ENCODE measurements around the gene GAPVD1.
A peak's percentile ranks its signal among the peaks of the same experiment; 100 is the strongest.
"Not testable (repeated sequence)": the region's sequence is repeated elsewhere in the genome, so short reads cannot be mapped to it uniquely, and the experiment has no call there.

Gene GAPVD1

GRCh38 chr9:125261501-125262293, at the start of gene GAPVD1:
TSS of gene GAPVD1 (plus strand) at chr9:125261826. CDS start at chr9:125298922, 37,096 bp downstream.
- H3K27ac ChIP-seq (ENCODE audit: low read depth, low read length): peak within 1 kb of the TSS; percentile 91
- H3K27me3 ChIP-seq (ENCODE audit: control insufficient read depth, insufficient read depth, low read length): peaks cover 3% of the 10 kb centered on the region
- peaks cover 2% of the 10 kb centered on the region for H3K4me1 ChIP-seq (ENCODE audit: control insufficient read depth, insufficient read depth, low read length)
- H3K36me3 ChIP-seq (ENCODE audit: control insufficient read depth, insufficient read depth, low read length): no peaks in the 10 kb centered on the region
- peak within 1 kb of the TSS; percentile 92 for H3K9ac ChIP-seq (ENCODE audit: low read length)
- H3K4me3 ChIP-seq (ENCODE audit: low read length): peak within 1 kb of the TSS; percentile 83

- H3K27ac ChIP-seq (ENCODE audit: low read depth, low read length): no peak overlapping the region
- no peaks in the 10 kb centered on the region for H3K4me1 ChIP-seq (ENCODE audit: control insufficient read depth, insufficient read depth, low read length)
- no peaks in the 10 kb centered on the region for H3K27me3 ChIP-seq (ENCODE audit: control insufficient read depth, insufficient read depth, low read length)
- no peak overlapping the region for H3K4me3 ChIP-seq (ENCODE audit: low read length)
- no peak overlapping the region for H3K9ac ChIP-seq (ENCODE audit: low read length)
- H3K36me3 ChIP-seq (ENCODE audit: control insufficient read depth, insufficient read depth, low read length): no peaks in the 10 kb centered on the region
Observed at GRCh38 chr9:125214186-125214585, 47.4 kb upstream of the GAPVD1 start.

GRCh38 chr9:125218621-125219020, 43.0 kb upstream of the GAPVD1 start:
- Histone ChIP-seq H3K4me3 (ENCODE audit: low read length) (no peak overlapping the region), H3K36me3 (ENCODE audit: control insufficient read depth, insufficient read depth, low read length) (no peaks in the 10 kb centered on the region), H3K27me3 (ENCODE audit: control insufficient read depth, insufficient read depth, low read length) (no peaks in the 10 kb centered on the region), H3K4me1 (ENCODE audit: control insufficient read depth, insufficient read depth, low read length) (no peaks in the 10 kb centered on the region), H3K27ac (ENCODE audit: low read depth, low read length) (no peak overlapping the region), H3K9ac (ENCODE audit: low read length) (no peak overlapping the region)

GRCh38 chr9:125224858-125225257, 36.8 kb upstream of the GAPVD1 start:
- H3K27ac ChIP-seq (ENCODE audit: low read depth, low read length); H3K9ac ChIP-seq (ENCODE audit: low read length); H3K4me1 ChIP-seq (ENCODE audit: control insufficient read depth, insufficient read depth, low read length); H3K27me3 ChIP-seq (ENCODE audit: control insufficient read depth, insufficient read depth, low read length); H3K4me3 ChIP-seq (ENCODE audit: low read length); H3K36me3 ChIP-seq (ENCODE audit: control insufficient read depth, insufficient read depth, low read length): not testable (repeated sequence)

- Histone ChIP-seq H3K27ac (ENCODE audit: low read depth, low read length) (no peak overlapping the region), H3K27me3 (ENCODE audit: control insufficient read depth, insufficient read depth, low read length) (no peaks in the 10 kb centered on the region), H3K36me3 (ENCODE audit: control insufficient read depth, insufficient read depth, low read length) (no peaks in the 10 kb centered on the region), H3K9ac (ENCODE audit: low read length) (no peak overlapping the region), H3K4me1 (ENCODE audit: control insufficient read depth, insufficient read depth, low read length) (no peaks in the 10 kb centered on the region), H3K4me3 (ENCODE audit: low read length) (no peak overlapping the region)
Observed at GRCh38 chr9:125227761-125228160, 33.9 kb upstream of the GAPVD1 start.

GRCh38 chr9:125233678-125234077, 27.9 kb upstream of the GAPVD1 start:
- Histone ChIP-seq H3K4me3 (ENCODE audit: low read length) (no peak overlapping the region), H3K9ac (ENCODE audit: low read length) (no peak overlapping the region), H3K27ac (ENCODE audit: low read depth, low read length) (peak overlapping the region; percentile 80), H3K4me1 (ENCODE audit: control insufficient read depth, insufficient read depth, low read length) (peaks cover 15% of the 10 kb centered on the region), H3K27me3 (ENCODE audit: control insufficient read depth, insufficient read depth, low read length) (no peaks in the 10 kb centered on the region), H3K36me3 (ENCODE audit: control insufficient read depth, insufficient read depth, low read length) (peaks cover 17% of the 10 kb centered on the region)

- peak overlapping the region; percentile 80 for H3K27ac ChIP-seq (ENCODE audit: low read depth, low read length)
- not testable (repeated sequence) for H3K9ac ChIP-seq (ENCODE audit: low read length); H3K4me3 ChIP-seq (ENCODE audit: low read length); H3K27me3 ChIP-seq (ENCODE audit: control insufficient read depth, insufficient read depth, low read length)
- H3K4me1 ChIP-seq (ENCODE audit: control insufficient read depth, insufficient read depth, low read length): peaks cover 20% of the 10 kb centered on the region
- peaks cover 21% of the 10 kb centered on the region for H3K36me3 ChIP-seq (ENCODE audit: control insufficient read depth, insufficient read depth, low read length)
Observed at GRCh38 chr9:125234099-125234498, 27.5 kb upstream of the GAPVD1 start.

- Histone ChIP-seq H3K9ac (ENCODE audit: low read length) (no peak overlapping the region), H3K36me3 (ENCODE audit: control insufficient read depth, insufficient read depth, low read length) (peaks cover 25% of the 10 kb centered on the region), H3K27me3 (ENCODE audit: control insufficient read depth, insufficient read depth, low read length) (no peaks in the 10 kb centered on the region), H3K4me3 (ENCODE audit: low read length) (no peak overlapping the region), H3K27ac (ENCODE audit: low read depth, low read length) (no peak overlapping the region), H3K4me1 (ENCODE audit: control insufficient read depth, insufficient read depth, low read length) (peaks cover 29% of the 10 kb centered on the region)
Observed at GRCh38 chr9:125235804-125236519, 25.7 kb upstream of the GAPVD1 start.

- Histone ChIP-seq H3K4me1 (ENCODE audit: control insufficient read depth, insufficient read depth, low read length) (peaks cover 29% of the 10 kb centered on the region), H3K36me3 (ENCODE audit: control insufficient read depth, insufficient read depth, low read length) (peaks cover 25% of the 10 kb centered on the region)
- H3K9ac ChIP-seq (ENCODE audit: low read length); H3K27me3 ChIP-seq (ENCODE audit: control insufficient read depth, insufficient read depth, low read length); H3K27ac ChIP-seq (ENCODE audit: low read depth, low read length); H3K4me3 ChIP-seq (ENCODE audit: low read length): not testable (repeated sequence)
Observed at GRCh38 chr9:125236520-125237159, 25.0 kb upstream of the GAPVD1 start.

GRCh38 chr9:125238127-125238914, 23.3 kb upstream of the GAPVD1 start:
- no peak overlapping the region for H3K27ac ChIP-seq (ENCODE audit: low read depth, low read length)

GRCh38 chr9:125238915-125239446, 22.6 kb upstream of the GAPVD1 start:
- H3K4me1 ChIP-seq (ENCODE audit: control insufficient read depth, insufficient read depth, low read length): peaks cover 31% of the 10 kb centered on the region
- peak overlapping the region; percentile 100 for H3K4me3 ChIP-seq (ENCODE audit: low read length)
- peaks cover 25% of the 10 kb centered on the region for H3K36me3 ChIP-seq (ENCODE audit: control insufficient read depth, insufficient read depth, low read length)
- H3K27me3 ChIP-seq (ENCODE audit: control insufficient read depth, insufficient read depth, low read length): no peaks in the 10 kb centered on the region
- no peak overlapping the region for H3K27ac ChIP-seq (ENCODE audit: low read depth, low read length)
- H3K9ac ChIP-seq (ENCODE audit: low read length): no peak overlapping the region

More at GRCh38 chr9:125238127-125238914, 23.3 kb upstream of the GAPVD1 start:
- Histone ChIP-seq H3K4me3 (ENCODE audit: low read length) (peak overlapping the region; percentile 28), H3K4me1 (ENCODE audit: control insufficient read depth, insufficient read depth, low read length) (peaks cover 32% of the 10 kb centered on the region), H3K36me3 (ENCODE audit: control insufficient read depth, insufficient read depth, low read length) (peaks cover 25% of the 10 kb centered on the region), H3K27me3 (ENCODE audit: control insufficient read depth, insufficient read depth, low read length) (no peaks in the 10 kb centered on the region), H3K9ac (ENCODE audit: low read length) (no peak overlapping the region)

Measured in rectal smooth muscle tissue (tissue), 1 donor.